ENCODE measurements around the gene EBF3.

DNA sequence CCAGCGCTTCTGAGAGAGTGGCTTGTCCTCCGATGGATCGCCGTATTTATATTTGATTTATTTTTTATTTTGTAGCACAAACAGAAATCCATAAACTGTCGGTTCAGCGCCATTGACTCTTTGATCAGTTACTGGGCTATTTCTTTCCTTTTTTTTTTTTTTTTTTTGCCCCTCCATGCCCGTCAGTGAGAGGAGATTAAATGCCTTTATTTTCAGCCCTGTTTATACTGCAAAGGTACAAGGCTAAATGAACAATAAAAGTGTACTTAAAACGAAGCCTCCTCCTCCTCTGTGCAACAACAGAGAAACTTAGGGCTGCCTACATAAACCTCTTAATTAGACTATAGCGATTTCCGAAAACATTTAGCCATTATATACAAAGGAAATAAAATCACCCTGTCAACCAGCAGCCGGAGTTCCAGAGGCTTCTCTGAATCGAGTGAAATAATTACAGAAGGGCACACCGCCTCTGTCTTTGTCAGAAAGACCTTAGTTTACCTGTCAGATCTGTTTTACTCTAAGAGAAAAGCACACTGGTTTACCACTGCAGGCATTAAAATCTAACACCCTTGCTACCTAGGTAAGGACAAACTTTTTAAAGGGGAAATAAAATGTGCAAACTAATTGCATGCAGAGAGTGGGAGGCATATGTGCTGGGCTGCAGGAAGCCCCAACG lies 3.5 kb downstream of the EBF3 start:
- TF ChIP-seq EZH2 (IDR thresholded peaks at IDR 0.05; ENCODE audit: insufficient read depth, low read length), result no peak
- TF ChIP-seq, protein P1, sequence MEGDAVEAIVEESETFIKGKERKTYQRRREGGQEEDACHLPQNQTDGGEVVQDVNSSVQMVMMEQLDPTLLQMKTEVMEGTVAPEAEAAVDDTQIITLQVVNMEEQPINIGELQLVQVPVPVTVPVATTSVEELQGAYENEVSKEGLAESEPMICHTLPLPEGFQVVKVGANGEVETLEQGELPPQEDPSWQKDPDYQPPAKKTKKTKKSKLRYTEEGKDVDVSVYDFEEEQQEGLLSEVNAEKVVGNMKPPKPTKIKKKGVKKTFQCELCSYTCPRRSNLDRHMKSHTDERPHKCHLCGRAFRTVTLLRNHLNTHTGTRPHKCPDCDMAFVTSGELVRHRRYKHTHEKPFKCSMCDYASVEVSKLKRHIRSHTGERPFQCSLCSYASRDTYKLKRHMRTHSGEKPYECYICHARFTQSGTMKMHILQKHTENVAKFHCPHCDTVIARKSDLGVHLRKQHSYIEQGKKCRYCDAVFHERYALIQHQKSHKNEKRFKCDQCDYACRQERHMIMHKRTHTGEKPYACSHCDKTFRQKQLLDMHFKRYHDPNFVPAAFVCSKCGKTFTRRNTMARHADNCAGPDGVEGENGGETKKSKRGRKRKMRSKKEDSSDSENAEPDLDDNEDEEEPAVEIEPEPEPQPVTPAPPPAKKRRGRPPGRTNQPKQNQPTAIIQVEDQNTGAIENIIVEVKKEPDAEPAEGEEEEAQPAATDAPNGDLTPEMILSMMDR (IDR thresholded peaks at IDR 0.05; ENCODE audit: insufficient read depth, low read depth, low read length), result no peak

Data from astrocyte (in vitro differentiated cells and primary cell).